Hepatocyte (in vitro differentiated cells): ENCODE measurements around the gene RHEBL1. TPM values are rescaled to one million over a fixed set of nuclear protein-coding genes. Genes with fewer than 3 reads are reported as not detected.

Source experiments
- DNase-seq: peaks from one replicate; pipeline ENCODE4 v3.0.0-alpha.2; 2016; ENCODE audit warnings: low spot score
- H2AFZ ChIP-seq: fragments of 200-600 bp; sonication (generic); 2 replicates; pipeline ENCODE4 v1.6.0; 2016; ENCODE audit warnings: antibody characterized with exemption, mild to moderate bottlenecking
- H3K27ac ChIP-seq: fragments of 200-600 bp; sonication (generic); 2 replicates; pipeline ENCODE4 v1.5.1; 2016; ENCODE audit warnings: mild to moderate bottlenecking
- H3K27me3 ChIP-seq: fragments of 200-600 bp; sonication (generic); 2 replicates; pipeline ENCODE4 v1.6.1; 2016
- H3K36me3 ChIP-seq: fragments of 200-600 bp; sonication (generic); replicated peaks from 2 replicates; pipeline ENCODE4 v1.5.1; 2016; ENCODE audit warnings: low read depth; ENCODE audit not compliant: insufficient read depth
- H3K4me1 ChIP-seq: fragments of 200-600 bp; sonication (generic); 2 replicates; pipeline ENCODE4 v1.5.1; 2016; ENCODE audit warnings: mild to moderate bottlenecking, moderate library complexity; ENCODE audit not compliant: insufficient read depth
- H3K4me2 ChIP-seq: fragments of 200-600 bp; sonication (generic); 2 replicates; pipeline ENCODE4 v1.6.0; 2016
- H3K4me3 ChIP-seq: fragments of 200-600 bp; sonication (generic); 2 replicates; pipeline ENCODE4 v1.5.1; 2016; ENCODE audit warnings: mild to moderate bottlenecking
- H3K79me2 ChIP-seq: fragments of 200-600 bp; sonication (generic); 2 replicates; pipeline ENCODE4 v1.6.0; 2017; ENCODE audit warnings: mild to moderate bottlenecking
- H3K9me2 ChIP-seq: fragments of 200-600 bp; sonication (generic); replicated peaks from 2 replicates; pipeline ENCODE4 v1.6.0; 2017; ENCODE audit warnings: mild to moderate bottlenecking; ENCODE audit not compliant: insufficient read depth
- H3K9me3 ChIP-seq: fragments of 200-600 bp; sonication (generic); 2 replicates; pipeline ENCODE4 v1.5.1; 2016; ENCODE audit warnings: low read depth, mild to moderate bottlenecking
- H4K20me1 ChIP-seq: fragments of 200-600 bp; sonication (generic); 2 replicates; pipeline ENCODE4 v1.6.0; 2016; ENCODE audit warnings: mild to moderate bottlenecking; ENCODE audit not compliant: insufficient read depth, poor library complexity, severe bottlenecking
- EZH2 ChIP-seq: fragments of 200-600 bp; sonication (generic); IDR thresholded peaks from 2 replicates; pipeline ENCODE4 v1.6.1; 2016; ENCODE audit warnings: antibody characterized with exemption, mild to moderate bottlenecking, borderline replicate concordance
- EZH2phosphoT487 ChIP-seq: fragments of 200-600 bp; sonication (generic); IDR thresholded peaks from one replicate; pipeline ENCODE4 v1.6.1; 2018; ENCODE audit warnings: antibody characterized with exemption, mild to moderate bottlenecking, low read depth, moderate library complexity; ENCODE audit not compliant: unreplicated experiment, severe bottlenecking
- WGBS: methylation state at CpG from one replicate; pipeline ENCODE4 v1.1.6; 2016; ENCODE audit warnings: low lambda C conversion rate; ENCODE audit errors: missing lambda C conversion rate; 5-methylcytosine and 5-hydroxymethylcytosine counted together
- polyA plus RNA-seq: library from polyadenylated mRNA; unstranded; fragments of >200 nt; fragmentation: Nextera tagmentation; extraction: Ambion mirVana; gene quantifications from 2 replicates; pipeline ENCODE4 v1.2.1, GENCODE V29; 2016
- total RNA-seq: library from RNA; depleted of rRNA; stranded (reverse); fragments of >200 nt; gene quantifications from 2 replicates; pipeline ENCODE4 v1.2.3, GENCODE V29; 2014
- TF ChIP-seq, protein P1 (sequence below): fragments of 200-600 bp; sonication (generic); IDR thresholded peaks from 2 replicates; pipeline ENCODE4 v1.5.1; 2016; ENCODE audit warnings: antibody characterized with exemption, mild to moderate bottlenecking; ENCODE audit not compliant: poor library complexity

The RHEBL1 gene
- total and polyA plus RNA-seq, 2 experiments from 2014 or later: 0.30 TPM; not detected in 1

GRCh38 chr12:49027846-49028555 lies 41.8 kb downstream of the RHEBL1 start:
- H3K9me3 ChIP-seq: no peaks in the 10 kb centered on the region
- H3K4me3 ChIP-seq: no peak overlapping the region
- no peaks in the 10 kb centered on the region for H3K27me3 ChIP-seq
- H3K9me2 ChIP-seq: no peaks in the 10 kb centered on the region
- no peaks in the 10 kb centered on the region for H3K79me2 ChIP-seq
- no peaks in the 10 kb centered on the region for H3K4me1 ChIP-seq
- TF ChIP-seq, protein P1, sequence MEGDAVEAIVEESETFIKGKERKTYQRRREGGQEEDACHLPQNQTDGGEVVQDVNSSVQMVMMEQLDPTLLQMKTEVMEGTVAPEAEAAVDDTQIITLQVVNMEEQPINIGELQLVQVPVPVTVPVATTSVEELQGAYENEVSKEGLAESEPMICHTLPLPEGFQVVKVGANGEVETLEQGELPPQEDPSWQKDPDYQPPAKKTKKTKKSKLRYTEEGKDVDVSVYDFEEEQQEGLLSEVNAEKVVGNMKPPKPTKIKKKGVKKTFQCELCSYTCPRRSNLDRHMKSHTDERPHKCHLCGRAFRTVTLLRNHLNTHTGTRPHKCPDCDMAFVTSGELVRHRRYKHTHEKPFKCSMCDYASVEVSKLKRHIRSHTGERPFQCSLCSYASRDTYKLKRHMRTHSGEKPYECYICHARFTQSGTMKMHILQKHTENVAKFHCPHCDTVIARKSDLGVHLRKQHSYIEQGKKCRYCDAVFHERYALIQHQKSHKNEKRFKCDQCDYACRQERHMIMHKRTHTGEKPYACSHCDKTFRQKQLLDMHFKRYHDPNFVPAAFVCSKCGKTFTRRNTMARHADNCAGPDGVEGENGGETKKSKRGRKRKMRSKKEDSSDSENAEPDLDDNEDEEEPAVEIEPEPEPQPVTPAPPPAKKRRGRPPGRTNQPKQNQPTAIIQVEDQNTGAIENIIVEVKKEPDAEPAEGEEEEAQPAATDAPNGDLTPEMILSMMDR: no peak
- TF ChIP-seq EZH2phosphoT487 (no peak), EZH2 (no peak)
- no peak for DNase-seq
- no peak overlapping the region for H3K4me2 ChIP-seq
- no peaks in the 10 kb centered on the region for H4K20me1 ChIP-seq
- H3K36me3 ChIP-seq: no peaks in the 10 kb centered on the region
- no peak overlapping the region for H3K27ac ChIP-seq
- 95% methylated on average over 9 of the region's 9 CpGs for WGBS
- H2AFZ ChIP-seq: no peak overlapping the region

DNA sequence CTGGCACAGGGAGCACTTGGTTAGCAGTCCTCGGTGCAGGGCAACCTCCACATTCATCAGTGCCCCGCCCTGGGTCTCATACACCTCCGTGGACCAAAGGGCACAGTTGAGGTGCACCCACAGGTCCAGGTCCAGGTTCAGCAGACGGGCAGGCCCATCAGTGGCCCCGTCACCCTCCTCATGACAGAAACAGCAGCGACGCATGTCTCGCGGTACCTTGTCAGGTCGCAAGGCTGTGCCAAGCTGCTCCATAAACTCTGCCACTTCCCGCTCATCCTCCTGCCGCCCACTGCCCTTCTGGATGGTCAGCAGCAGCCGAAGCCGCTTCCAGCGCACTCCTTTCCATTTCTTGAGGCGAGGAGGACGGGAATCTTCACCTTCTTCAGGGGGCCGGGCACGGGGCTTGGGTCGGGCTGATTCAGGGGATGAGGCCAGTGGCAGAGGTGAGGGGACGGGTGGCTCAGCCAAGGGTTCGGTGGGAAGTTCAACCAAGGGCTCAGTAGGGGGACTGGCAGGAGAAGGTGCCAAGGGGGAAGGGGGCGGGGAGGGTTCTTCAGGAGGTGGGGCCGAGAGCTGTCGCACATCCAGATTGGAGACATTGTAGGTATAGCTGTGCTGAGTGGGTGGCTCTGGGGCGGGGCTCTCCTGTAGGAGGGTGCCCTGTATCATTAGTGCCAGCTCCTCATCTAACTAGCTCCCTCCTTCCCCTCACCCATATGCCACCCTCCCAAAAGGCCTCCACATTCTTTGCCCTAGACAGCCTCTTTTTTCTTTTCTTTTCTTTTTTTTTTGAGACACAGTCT lies 42.9 kb downstream of the RHEBL1 start:
- H3K4me3 ChIP-seq: no peak overlapping the region
- H3K27ac ChIP-seq: no peak overlapping the region
- H3K79me2 ChIP-seq: no peaks in the 10 kb centered on the region
- no peak overlapping the region for H3K4me2 ChIP-seq
- 96% methylated on average over 22 of the region's 26 CpGs for WGBS
- H3K27me3 ChIP-seq: no peaks in the 10 kb centered on the region
- H3K4me1 ChIP-seq: no peaks in the 10 kb centered on the region
- no peak for DNase-seq
- no peaks in the 10 kb centered on the region for H3K9me3 ChIP-seq
- TF ChIP-seq EZH2phosphoT487 (no peak), EZH2 (no peak)
- TF ChIP-seq, protein P1: no peak
- H2AFZ ChIP-seq: no peak overlapping the region
- no peaks in the 10 kb centered on the region for H4K20me1 ChIP-seq
- no peaks in the 10 kb centered on the region for H3K36me3 ChIP-seq
- no peaks in the 10 kb centered on the region for H3K9me2 ChIP-seq

DNA sequence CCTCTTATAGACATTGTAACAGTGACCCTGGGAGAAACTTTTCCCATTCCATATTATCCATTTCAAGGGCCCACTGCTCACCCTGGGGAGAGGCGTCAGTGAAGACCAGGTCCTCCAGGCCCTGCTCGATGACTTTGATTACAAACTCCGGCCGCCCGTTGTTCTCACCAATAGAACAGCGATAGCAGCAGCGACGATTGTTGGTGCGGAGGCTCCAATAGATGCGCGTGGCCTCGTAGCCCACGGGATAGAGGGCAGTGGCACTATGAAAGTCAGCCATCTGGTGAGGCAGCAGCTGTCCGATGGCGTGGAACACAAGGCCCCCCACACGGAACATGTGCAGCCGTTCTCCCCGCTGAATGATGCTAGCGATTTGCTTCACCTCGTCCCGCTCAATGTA lies 43.7 kb downstream of the RHEBL1 start:
- 97% methylated on average over 20 of the region's 21 CpGs for WGBS
- H4K20me1 ChIP-seq: no peaks in the 10 kb centered on the region
- no peak for TF ChIP-seq EZH2phosphoT487
- TF ChIP-seq, protein P1: no peak
- TF ChIP-seq EZH2: no peak
- H3K79me2 ChIP-seq: no peaks in the 10 kb centered on the region
- H2AFZ ChIP-seq: no peak overlapping the region
- H3K4me3 ChIP-seq: no peak overlapping the region
- H3K9me2 ChIP-seq: no peaks in the 10 kb centered on the region
- no peaks in the 10 kb centered on the region for H3K9me3 ChIP-seq
- H3K36me3 ChIP-seq: no peaks in the 10 kb centered on the region
- DNase-seq: no peak
- H3K4me2 ChIP-seq: no peak overlapping the region
- no peaks in the 10 kb centered on the region for H3K27me3 ChIP-seq
- H3K27ac ChIP-seq: no peak overlapping the region
- H3K4me1 ChIP-seq: no peaks in the 10 kb centered on the region
